Measurements from ENCODE around the gene DNAH11. TPM values are rescaled to one million over a fixed set of nuclear protein-coding genes. Genes with fewer than 3 reads are reported as not detected.

DNAH11 gene
- total RNA-seq, 4 donors from 2014 or later = 0.35 to 19.0 (median 3.2) TPM

DNA sequence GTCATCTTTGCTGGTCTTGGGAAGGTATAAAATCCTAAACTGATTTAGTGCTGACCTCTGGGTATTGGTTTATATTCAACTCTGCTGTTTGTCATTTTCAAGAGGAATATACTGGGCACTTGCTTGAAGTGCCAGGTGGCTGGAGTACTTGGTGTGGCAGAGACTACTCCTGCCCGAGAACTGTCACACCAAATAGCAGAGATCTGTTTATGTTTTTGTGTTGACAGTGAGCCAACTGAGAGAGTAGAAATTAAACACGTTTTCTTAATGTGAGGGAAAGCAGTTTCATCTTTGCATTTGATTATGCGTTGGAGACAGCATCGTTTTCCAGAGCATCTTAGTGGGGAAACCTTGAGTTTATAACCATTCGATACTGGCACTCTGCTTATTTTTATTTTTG, 228.4 kb downstream of the DNAH11 start:
- H3K27me3 ChIP-seq = no peaks in the 10 kb centered on the region
- no peaks in the 10 kb centered on the region for H3K36me3 ChIP-seq
- no peak overlapping the region for H3K4me3 ChIP-seq
- DNase-seq = no peak
- H3K4me1 ChIP-seq = no peaks in the 10 kb centered on the region
- H3K27ac ChIP-seq = no peak overlapping the region
- no peak for TF ChIP-seq POLR2A (IDR thresholded peaks at IDR 0.05)
- TF ChIP-seq, protein P1, sequence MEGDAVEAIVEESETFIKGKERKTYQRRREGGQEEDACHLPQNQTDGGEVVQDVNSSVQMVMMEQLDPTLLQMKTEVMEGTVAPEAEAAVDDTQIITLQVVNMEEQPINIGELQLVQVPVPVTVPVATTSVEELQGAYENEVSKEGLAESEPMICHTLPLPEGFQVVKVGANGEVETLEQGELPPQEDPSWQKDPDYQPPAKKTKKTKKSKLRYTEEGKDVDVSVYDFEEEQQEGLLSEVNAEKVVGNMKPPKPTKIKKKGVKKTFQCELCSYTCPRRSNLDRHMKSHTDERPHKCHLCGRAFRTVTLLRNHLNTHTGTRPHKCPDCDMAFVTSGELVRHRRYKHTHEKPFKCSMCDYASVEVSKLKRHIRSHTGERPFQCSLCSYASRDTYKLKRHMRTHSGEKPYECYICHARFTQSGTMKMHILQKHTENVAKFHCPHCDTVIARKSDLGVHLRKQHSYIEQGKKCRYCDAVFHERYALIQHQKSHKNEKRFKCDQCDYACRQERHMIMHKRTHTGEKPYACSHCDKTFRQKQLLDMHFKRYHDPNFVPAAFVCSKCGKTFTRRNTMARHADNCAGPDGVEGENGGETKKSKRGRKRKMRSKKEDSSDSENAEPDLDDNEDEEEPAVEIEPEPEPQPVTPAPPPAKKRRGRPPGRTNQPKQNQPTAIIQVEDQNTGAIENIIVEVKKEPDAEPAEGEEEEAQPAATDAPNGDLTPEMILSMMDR (IDR thresholded peaks at IDR 0.05) = no peak
- no peaks in the 10 kb centered on the region for H3K9me3 ChIP-seq

DNA sequence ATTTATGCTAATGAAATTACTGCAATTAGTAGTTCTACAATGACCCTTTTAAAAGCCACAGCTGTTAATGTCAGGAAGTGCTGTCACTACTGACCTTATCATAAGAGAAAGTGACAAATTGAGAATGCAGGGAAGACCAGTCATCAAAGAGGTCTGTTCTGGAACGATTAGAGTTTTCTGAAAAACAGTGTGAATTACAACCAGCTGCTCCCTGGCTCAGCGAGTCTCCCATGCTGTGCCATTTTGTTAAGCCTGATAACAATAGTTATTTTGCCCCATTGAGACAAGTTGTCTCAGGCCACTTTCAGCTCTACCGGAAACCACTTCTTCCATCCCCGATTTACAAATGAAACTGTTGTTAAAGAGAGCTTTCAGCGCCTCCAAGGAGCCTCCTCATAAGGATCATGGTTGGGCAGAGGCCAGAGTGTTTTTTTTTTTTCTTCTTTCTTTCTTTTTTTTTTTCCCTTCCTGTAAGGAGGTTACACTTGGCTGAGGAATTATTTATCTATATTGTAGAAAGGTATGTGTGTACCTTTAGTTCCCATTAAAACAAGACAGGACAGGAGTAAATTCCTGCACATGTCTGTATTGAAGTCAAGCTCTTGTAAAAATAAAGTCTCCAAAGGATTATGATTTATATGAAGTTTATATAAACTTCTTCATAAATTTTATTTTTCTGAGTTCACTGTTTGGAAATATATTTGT, 229.2 kb downstream of the DNAH11 start:
- Histone ChIP-seq H3K4me3 (no peak overlapping the region), H3K27me3 (no peaks in the 10 kb centered on the region), H3K27ac (no peak overlapping the region), H3K36me3 (no peaks in the 10 kb centered on the region), H3K4me1 (no peaks in the 10 kb centered on the region), H3K9me3 (no peaks in the 10 kb centered on the region)
- DNase-seq = no peak
- TF ChIP-seq, protein P1 (IDR thresholded peaks at IDR 0.05) = no peak
- TF ChIP-seq POLR2A (IDR thresholded peaks at IDR 0.05) = no peak

DNA sequence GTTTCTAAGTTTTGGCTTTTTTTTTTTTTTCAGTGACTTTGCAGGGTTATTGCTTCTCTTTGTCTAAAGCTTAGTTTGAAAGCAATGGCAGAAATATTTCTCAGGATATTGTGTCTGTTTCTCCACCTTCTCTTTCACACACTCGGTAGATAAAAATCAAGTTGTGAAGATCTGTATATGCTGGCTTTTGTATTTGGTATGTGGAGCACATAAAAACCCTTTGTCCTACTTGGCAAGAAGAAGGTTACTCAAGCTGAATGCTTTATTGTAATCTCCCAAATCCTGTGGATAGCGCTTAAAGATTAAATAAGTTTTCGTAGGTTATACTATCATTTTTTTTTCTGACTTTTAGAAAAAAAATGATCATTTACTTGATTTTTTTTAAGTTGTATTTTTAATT, 230.5 kb downstream of the DNAH11 start:
- TF ChIP-seq POLR2A (IDR thresholded peaks at IDR 0.05) = no peak
- Histone ChIP-seq H3K9me3 (no peaks in the 10 kb centered on the region), H3K4me3 (no peak overlapping the region), H3K27ac (no peak overlapping the region), H3K36me3 (no peaks in the 10 kb centered on the region), H3K27me3 (no peaks in the 10 kb centered on the region), H3K4me1 (no peaks in the 10 kb centered on the region)
- DNase-seq = no peak

DNA sequence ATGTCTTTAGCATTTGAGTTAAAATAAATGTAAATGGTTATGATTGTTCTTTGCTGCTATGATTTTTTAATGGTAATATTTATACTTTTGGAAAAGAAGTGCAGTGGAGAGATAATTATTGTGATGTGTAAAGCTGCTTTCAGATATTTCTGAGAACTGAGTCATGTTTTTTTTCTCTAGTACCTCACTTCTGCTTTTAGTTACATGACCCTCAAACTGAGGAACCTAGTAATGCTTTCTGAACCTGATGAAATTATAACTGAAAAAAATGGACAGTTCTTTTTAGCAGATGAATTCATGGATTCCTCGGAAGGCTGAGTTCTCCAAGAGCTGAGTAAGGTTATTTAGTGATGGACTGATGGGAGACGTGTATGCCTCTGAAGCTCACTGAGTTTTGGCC, 235.1 kb downstream of the DNAH11 start:
- TF ChIP-seq POLR2A (IDR thresholded peaks at IDR 0.05) = no peak
- Histone ChIP-seq H3K4me1 (no peaks in the 10 kb centered on the region), H3K36me3 (no peaks in the 10 kb centered on the region), H3K27me3 (no peaks in the 10 kb centered on the region), H3K27ac (no peak overlapping the region), H3K9me3 (no peaks in the 10 kb centered on the region), H3K4me3 (no peak overlapping the region)
- DNase-seq = no peak

DNA sequence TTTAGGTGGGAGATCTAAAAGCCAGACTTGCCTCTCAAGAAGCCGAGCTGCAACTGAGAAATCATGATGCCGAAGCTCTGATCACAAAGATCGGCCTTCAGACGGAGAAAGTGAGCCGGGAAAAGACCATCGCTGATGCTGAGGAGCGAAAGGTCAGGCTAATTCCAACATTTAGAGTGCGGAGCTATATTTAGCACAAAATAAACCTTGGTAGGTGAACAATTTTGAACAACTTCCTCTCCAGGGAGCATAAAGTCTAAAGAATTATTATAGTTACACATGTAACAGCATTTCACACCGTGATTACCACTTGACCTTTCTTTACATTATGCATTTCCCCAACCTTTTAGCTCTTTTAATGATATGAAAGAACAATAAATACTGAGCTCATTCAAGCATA, 236.1 kb downstream of the DNAH11 start:
- Histone ChIP-seq H3K27me3 (no peaks in the 10 kb centered on the region), H3K9me3 (no peaks in the 10 kb centered on the region)

DNA sequence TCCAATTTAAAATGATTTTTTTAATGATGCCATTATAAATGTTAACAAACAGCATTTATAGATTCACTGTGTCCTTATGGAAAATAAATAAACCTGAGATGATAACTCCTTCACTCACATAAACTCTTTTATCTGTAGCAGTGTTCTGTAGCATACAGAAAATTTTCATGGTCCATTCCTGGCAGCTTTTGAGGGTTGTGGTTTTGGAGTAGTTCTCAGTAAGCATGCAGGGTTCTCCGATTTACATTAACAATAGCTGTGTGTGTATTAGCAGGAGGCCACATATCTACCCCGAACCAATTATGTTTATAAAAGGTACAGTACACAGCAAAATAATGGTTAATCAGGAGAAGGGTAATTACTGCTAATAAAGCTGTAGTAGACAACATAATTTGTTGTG, 240.2 kb downstream of the DNAH11 start:
- TF ChIP-seq POLR2A (IDR thresholded peaks at IDR 0.05) = no peak
- TF ChIP-seq, protein P1 (IDR thresholded peaks at IDR 0.05) = no peak
- no peak for DNase-seq
- H3K4me1 ChIP-seq = no peaks in the 10 kb centered on the region
- peaks cover 0 to 2% (median 0%) of the 10 kb centered on the region in 4 donors for H3K9me3 ChIP-seq
- no peak overlapping the region for H3K27ac ChIP-seq
- no peaks in the 10 kb centered on the region for H3K36me3 ChIP-seq
- no peaks in the 10 kb centered on the region for H3K27me3 ChIP-seq
- H3K4me3 ChIP-seq = no peak overlapping the region

More for the DNA sequence above, 236.1 kb downstream of the DNAH11 start:
- Histone ChIP-seq H3K4me1 (no peaks in the 10 kb centered on the region), H3K36me3 (no peaks in the 10 kb centered on the region), H3K27ac (no peak overlapping the region), H3K4me3 (no peak overlapping the region)
- no peak for DNase-seq
- TF ChIP-seq, protein P1 (IDR thresholded peaks at IDR 0.05) = no peak
- TF ChIP-seq POLR2A (IDR thresholded peaks at IDR 0.05) = no peak

DNA sequence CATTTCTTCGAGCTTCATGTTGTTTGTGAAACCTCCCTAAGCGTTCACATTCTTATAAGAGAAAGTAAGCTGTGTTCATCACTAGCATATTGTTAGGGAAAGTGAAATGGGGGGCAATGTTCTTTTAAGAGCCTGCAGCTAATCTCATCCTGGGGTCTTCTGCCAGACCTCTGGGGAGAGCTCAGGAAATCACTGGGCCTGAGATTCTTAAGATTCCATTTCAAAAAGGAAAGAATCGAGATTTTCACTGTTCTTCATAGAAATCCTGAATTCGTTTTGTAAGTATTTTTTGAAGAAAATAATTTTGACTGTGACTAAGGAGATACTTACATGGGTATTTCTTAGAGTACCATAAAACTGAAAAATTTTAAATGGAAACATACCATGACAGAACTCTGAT, 242.2 kb downstream of the DNAH11 start:
- Histone ChIP-seq H3K27ac (no peak overlapping the region), H3K9me3 (peaks cover 0 to 2% (median 0%) of the 10 kb centered on the region in 4 donors)

More for the DNA sequence above, 242.2 kb downstream of the DNAH11 start:
- H3K27me3 ChIP-seq = no peaks in the 10 kb centered on the region
- no peaks in the 10 kb centered on the region for H3K4me1 ChIP-seq
- no peak overlapping the region for H3K4me3 ChIP-seq
- TF ChIP-seq, protein P1 (IDR thresholded peaks at IDR 0.05) = no peak
- TF ChIP-seq POLR2A (IDR thresholded peaks at IDR 0.05) = no peak
- H3K36me3 ChIP-seq = no peaks in the 10 kb centered on the region
- DNase-seq = no peak
